Cortex of kidney (tissue), 1 donor: ENCODE data around the gene PMM2.

Source experiments
- DNase-seq: peaks from one replicate; lab custom pipeline; 2025; lab: John Stamatoyannopoulos, UW

PMM2 gene

GRCh38 chr16:8887952-8888560, 90.4 kb downstream of the PMM2 start:
- no peak for DNase-seq

- DNase-seq = no peak
These were observed 91.6 kb downstream of the PMM2 start for GRCh38 chr16:8888951-8889892.

GRCh38 chr16:8889893-8890548, 92.4 kb downstream of the PMM2 start:
- DNase-seq = no peak

- no peak for DNase-seq
These were observed 92.9 kb downstream of the PMM2 start for GRCh38 chr16:8890549-8890921.

- no peak for DNase-seq
These were observed 94.5 kb downstream of the PMM2 start for GRCh38 chr16:8892101-8892575.

GRCh38 chr16:8893426-8893825, 95.8 kb downstream of the PMM2 start:
- DNase-seq = no peak

GRCh38 chr16:8893976-8894690, 96.5 kb downstream of the PMM2 start:
- no peak for DNase-seq

GRCh38 chr16:8894736-8895334, 97.2 kb downstream of the PMM2 start:
- no peak for DNase-seq

- no peak for DNase-seq
These were observed 101.2 kb downstream of the PMM2 start for GRCh38 chr16:8898660-8899318.
